ENCODE measurements around the gene GK.
"Not testable (repeated sequence)": the region's sequence is repeated elsewhere in the genome, so short reads cannot be mapped to it uniquely, and the experiment has no call there.

The GK gene

DNA sequence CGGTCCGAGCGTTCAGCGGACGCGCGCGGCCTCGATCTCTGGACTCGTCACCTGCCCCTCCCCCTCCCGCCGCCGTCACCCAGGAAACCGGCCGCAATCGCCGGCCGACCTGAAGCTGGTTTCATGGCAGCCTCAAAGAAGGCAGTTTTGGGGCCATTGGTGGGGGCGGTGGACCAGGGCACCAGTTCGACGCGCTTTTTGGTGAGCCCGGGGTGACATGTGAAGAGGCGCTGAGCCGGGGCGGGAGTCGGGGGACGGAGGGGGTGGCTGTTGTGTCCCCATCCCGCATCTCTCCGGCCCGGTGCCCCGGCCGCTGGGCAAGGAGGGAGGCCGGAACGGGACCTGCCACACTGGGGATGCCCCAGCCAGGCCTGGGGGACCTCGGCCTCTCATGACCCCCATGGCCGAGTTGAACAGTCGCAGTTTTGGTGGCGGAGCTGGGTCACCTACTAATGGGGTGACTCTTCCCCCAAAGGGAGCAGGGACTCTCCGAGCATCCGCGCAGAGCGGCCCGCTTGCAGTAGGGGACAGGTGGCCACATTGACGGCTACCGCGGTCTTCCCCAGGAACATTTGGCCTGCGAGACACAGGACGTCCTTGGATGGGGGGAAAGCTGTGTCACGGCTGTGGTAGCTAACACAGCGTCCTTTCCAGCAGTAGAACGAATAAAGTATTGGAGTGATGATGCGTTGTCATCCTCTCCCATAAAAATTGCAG is at the start of gene GK:
Gene GK (plus strand): TSS at position 9 of the 717 bp plus-strand sequence. CDS start 115 bp downstream, at position 124.
- no peak for DNase-seq (ENCODE audit: low read depth in 1 of 2, low spot score in 1 of 2)

DNA sequence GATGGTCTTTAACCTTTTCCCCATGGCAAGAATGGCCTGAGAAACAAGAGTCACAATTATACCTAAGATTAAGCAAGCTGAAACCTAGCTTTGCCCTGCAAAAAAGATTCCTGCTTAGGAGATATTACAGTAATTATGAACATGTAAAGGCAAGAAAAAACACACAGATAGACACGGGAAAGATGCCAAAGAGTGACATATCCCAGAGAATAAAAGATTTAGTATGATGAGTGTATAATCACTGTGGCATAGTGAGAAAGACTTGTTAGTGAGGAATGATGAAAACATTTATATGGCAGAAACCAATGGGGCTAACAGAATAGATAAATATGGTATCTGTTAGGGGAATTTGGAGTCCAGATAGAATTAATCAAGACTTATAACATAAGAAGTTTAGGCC is 46.1 kb upstream of the GK start:
- DNase-seq (ENCODE audit: low read depth in 1 of 2, low spot score in 1 of 2) = no peak

DNA sequence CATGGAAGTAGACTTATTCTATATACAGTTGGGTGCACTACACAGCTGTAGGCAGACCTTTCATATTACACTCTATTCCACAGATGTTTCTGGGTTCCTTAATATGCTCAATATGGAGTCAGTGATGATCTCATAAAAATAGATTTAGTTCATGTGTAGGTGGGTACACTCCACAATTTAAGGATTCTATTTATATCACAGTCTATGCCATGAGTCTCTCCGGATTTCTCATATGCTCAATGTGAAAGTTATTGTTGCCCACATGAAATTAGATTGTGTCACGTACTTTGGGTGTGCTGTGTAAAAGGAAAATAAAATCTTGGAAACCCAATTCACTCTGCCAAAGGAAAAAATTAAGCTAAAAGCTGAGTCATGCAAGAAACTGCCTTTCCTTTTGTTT is 43.2 kb upstream of the GK start:
- DNase-seq (ENCODE audit: low read depth in 1 of 2, low spot score in 1 of 2) = no peak

DNA sequence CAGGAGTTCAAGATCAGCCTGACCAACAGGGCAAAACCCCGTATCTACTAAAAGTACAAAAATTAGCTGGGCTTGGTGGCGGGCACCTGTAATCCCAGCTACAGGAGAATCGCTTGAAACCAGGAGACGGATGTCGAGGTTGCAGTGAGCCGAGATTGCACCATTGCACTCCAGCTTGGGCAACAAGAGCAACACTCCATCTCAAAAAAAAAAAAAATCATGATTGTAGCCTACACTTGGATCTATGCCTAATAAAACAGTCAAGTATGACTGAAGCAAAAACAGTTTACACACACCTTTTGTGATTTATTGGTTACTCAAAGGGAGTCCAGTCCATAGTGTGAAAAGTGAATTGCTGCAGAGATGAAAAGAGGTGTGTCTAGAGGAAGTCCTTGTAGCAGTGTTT is 41.0 kb upstream of the GK start:
- DNase-seq (ENCODE audit: low read depth in 1 of 2, low spot score in 1 of 2) = no peak

DNA sequence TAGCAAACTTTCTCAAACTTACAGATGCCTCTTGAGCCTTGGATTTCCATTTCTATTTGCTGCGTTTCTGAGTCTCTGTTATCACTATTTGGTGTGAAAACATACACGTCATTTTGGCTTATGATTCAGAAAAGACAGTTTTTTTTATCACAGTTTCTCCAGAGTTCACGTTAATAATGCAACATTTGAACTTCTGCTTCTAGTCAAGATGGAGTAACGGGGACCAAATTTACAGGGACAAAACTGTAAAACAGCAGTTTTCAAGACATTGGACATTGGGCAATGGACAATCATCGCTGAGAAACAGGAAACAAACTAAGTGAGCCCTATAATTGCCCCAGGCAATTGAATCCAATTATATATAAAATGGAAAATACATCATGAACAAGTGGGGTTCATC is 39.5 kb upstream of the GK start:
- DNase-seq (ENCODE audit: low read depth in 1 of 2, low spot score in 1 of 2) = no peak

DNA sequence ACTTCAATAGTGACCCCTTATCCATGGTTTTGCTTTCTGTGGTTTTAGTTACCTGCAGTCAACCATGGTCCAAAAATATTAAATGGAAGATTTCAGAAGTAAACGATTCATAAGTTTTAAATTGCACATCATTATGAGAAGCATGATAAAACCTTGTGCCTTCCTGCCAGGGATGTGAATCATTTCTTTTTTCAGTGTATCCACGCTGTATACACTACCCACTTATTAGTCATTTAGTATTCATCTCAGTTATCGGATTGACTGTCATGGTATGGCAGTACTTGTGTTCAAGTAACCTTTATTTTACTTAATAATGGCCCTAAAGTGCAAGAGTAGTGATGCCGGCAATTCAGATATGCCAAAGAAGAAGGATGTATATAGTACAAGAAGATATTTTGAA is 38.0 kb upstream of the GK start:
- DNase-seq (ENCODE audit: low read depth in 1 of 2, low spot score in 1 of 2) = no peak

DNA sequence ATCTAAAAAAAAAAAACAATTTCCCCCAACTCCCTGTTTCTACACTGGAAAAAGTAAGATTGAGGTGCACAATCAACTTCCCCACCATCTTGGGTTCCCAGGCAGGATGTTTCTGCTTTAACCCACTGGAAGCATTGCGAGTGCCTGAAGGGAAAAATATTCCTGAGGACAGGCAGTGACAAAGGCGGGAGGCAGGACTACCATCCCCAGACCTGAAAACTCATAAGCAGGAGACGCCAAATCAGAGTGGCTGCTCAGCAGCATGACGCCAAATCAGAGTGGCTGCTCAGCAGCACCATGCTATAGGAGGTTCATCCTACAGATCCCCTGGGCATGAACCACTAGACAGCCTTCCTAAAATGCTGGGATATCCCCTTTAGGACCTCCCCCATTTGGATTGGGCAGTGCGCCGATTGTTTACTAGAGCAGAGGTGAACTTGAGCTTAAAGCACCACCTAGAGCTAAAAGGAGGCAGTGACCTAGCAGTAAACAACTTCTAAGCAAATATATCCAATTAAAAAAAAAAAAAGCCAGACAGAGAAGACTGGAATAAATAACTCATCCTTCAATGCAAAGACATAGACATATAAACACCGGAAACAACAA is 35.0 kb upstream of the GK start:
- no peak for DNase-seq (ENCODE audit: low read depth in 1 of 2, low spot score in 1 of 2)

DNA sequence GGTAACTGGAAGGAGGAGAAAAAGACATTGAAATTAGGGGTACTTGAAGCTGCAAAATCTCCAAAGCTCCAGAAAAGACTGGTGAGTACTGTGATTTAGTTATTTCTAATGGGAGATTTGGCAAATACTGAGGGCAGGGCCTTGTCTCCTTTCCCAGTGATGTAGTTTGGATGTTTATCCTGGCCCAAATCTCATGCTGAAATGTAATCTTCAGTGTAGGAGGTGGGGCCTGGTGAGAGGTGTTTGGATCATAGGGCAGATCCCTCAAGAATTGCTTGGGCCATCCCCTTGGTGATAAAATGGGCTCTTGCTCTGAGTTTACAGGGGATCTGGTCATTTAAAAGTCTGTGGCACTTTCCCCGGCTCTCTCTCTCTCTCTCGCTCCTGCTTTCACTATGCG is 33.1 kb upstream of the GK start:
- DNase-seq (ENCODE audit: low read depth in 1 of 2, low spot score in 1 of 2) = no peak

DNA sequence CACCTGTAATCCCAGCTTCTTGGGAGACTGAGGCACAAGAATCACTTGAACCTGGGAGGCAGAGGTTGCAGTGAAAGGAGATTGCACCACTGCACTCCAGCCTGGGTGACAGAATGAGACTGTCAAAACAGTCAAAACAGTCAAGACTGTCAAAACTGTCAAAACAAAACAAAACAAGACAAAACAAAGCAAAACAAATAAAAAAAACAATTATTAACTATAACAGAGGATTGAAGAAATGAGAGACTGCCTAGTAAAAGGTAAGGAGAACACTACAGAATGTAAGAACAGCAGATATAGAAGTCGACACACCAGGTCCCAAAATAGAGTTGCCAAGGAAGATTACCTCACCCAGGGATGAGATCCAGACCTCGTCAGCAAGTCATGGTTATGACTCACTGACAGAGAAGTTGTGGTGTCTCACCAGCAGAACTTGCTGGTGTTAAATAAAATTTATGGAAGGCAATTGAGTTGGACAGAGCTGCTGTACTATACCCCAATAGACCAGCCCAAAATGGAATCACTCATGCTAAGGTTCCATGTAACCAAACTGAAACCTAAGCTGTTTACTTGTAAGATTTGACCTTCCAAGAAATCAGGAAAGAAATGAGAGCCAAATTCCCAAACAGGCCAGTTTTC is 32.1 kb upstream of the GK start:
- no peak for DNase-seq (ENCODE audit: low read depth in 1 of 2, low spot score in 1 of 2)

DNA sequence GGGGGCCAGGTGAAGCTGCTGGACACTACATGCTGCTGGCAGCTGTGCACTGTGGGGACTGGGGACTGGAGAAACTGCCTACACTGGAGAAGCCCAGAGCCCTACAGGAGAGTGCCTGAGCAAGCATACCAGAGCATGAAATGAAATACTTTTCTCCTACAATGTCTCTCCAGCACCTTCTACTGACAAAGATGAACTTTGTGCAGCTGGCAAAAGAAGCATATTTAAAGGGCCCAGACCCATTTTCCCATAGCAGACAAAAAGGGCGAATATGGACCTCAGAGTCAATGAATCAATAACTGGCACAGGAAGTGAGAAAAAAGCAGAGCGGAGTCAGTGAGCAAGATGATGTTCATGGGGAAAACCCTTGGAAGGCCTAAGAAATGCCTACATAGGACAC is 30.9 kb upstream of the GK start:
- no peak for DNase-seq (ENCODE audit: low read depth in 1 of 2, low spot score in 1 of 2)

DNA sequence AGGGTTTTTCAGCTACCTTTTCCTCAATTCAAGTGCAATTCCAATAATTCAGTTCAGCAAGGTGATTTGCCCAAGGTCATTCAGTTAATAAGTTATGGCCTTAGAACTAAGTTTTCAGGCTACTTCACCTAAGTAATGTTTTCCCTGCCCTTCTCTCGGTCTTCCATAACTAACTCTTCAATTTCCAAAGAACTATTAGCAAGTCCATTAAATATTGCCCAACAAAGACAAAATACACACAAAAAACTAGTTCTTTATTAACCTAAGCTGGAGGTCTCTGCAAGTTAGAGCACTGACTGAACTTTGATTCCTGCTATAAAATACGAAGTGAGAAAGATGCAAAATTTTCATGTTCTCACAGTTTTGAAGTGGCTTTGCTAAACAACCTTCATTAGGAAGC is 26.8 kb upstream of the GK start:
- no peak for DNase-seq (ENCODE audit: low read depth in 1 of 2, low spot score in 1 of 2)

DNA sequence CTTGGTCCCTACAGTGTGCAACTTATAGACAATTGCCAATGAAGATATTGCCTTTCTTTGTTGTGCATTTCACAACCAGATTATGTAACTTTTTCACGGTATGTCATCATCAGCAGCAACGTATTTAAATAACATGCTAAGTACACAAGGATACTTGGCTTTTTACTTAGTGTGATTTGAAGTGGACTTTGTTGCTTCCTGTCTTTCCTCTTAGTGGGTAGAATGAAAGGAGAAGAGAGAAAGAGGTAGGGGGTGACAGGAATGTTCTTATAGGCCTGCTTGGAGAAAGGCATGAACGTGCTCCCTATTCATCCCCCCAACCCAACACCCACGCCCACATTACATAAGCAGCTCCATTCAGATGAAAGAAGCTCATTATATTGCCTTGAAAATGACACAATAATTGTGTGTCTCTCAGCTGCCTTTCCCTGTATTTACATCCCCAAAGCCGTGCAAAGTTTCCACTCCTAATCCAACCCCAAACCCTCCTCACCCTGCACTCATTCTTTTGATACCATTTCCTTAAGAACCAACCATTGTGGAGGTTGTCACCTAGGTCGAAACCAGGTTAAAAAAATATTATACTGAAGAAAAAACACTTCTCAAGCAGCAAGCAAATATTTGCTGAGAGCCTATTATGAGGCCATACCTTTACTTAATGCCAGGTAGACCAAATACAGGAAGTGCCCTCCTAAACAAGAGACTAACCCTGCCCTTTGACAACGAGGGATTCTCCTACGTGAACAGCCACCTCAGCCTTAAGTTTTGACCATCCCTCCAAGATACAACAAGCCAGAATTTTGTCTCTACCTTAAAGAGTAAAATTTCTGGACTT is 25.2 kb upstream of the GK start:
- DNase-seq (ENCODE audit: low read depth in 1 of 2, low spot score in 1 of 2) = no peak

DNA sequence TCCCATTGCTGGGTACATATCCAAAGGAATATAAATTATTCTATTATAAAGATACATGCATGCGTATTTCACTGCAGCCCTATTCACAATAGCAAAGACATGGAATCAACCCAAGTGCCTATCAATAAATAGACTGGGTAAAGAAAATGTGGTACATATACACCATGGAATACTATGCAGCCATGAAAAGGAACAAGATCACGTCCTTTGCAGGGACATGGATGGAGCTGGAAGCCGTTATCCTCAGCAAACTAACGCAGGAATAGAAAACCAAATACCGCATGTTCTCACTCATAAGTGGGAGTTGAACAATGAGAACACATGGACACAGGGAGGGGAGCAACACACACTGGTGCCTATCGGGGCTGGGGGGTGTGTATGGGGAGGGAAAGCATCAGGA is 19.2 kb upstream of the GK start:
- DNase-seq (ENCODE audit: low read depth in 1 of 2, low spot score in 1 of 2) = not testable (repeated sequence)

DNA sequence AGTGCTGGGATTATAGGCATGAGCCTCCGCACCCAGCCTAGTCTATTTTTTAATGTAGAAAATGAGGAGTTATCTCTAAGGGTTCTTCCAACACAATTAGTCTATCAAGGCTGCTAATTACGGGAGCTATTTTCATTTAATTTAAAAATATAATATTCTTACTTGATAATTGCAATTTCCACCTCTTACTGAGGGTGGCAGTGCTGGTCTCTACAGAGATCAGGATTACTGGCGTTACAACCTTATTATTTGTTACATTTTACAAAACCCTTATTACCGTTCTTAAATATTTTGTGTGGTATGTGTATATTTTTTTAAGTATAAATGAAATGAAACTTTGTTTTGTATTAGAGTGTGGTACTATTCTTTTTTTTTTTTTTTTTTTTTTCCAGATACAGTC is 17.6 kb upstream of the GK start:
- no peak for DNase-seq (ENCODE audit: low read depth in 1 of 2, low spot score in 1 of 2)

DNA sequence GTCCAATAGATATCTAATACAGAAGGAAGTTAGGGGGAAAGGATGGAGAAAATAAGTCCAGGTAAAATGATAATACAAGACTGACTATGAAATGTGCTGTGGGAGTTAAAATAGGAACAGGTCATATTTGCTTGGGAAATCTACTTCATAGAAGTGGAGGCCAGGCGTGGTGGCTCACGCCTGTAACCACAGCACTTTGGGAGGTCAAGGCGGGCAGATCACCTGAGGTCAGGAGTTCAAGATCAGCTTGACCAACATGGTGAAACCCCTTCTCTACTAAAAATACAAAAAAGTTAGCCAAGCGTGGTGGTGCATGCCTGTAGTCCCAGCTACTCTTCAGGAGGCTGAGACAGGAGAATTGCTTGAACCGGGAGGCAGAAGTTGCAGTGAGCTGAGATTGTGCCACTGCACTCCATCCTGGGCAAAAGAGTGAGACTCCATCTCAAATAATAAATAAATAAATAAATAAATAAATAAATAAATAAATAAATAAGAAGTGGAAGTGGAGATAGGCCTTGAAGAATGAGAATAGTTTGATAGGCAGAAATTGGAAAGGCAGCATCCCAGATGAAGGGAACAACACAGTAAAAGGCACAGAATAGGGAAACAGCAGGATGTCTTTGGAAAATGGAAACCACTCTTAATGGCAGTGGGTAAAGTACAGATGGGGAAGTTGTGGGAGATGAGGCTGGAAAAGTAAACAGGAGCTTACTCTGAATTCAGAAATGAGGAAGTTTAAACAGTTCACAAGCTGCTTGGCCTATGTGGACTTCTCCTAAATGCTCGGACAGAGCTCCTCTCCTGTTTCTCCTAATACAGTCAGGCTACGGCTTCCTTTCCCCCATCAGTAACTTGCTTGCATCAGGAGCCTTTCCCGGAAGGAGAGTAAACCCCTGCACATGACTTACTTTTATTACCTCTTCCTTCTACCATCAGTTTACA is 15.1 kb upstream of the GK start:
- DNase-seq (ENCODE audit: low read depth in 1 of 2, low spot score in 1 of 2) = no peak

DNA sequence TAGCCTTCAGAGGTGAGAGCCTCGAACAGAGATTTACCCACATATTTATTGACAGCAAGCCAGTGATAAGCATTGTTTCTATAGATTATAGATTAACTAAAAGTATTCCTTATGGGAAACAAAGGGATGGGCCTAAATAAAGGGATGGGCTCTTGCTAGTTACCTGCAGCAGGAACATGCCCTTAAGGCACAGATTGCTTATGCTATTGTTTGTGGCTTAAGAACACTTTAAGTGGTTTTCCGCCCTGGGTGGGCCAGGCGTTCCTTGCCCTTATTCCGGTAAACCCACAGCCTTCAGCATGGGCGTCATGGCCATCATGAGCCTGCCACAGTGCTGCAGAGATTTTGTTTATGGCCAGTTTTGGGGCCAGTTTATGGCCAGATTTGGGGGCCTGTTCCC is 13.5 kb upstream of the GK start:
- DNase-seq (ENCODE audit: low read depth in 1 of 2, low spot score in 1 of 2) = not testable (repeated sequence)

DNA sequence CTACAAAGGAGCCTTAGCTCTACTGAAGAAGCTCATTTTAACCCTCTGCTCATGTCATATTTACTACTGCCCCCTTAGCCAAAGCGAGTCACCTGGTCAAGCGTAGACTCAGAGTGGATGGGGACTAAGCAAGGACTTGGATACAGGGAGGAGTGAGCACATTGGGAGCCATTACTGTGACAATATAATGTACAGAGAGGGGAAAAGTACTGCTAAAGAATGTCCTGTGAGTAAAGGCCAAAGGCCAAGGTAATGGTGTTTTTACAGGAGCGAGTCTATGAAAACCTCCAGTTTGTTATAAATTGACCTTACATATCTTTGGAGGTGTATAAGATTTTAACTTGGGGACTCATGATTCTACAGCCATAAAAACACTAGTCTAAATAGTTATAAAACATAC is 10.6 kb upstream of the GK start:
- no peak for DNase-seq (ENCODE audit: low read depth in 1 of 2, low spot score in 1 of 2)

DNA sequence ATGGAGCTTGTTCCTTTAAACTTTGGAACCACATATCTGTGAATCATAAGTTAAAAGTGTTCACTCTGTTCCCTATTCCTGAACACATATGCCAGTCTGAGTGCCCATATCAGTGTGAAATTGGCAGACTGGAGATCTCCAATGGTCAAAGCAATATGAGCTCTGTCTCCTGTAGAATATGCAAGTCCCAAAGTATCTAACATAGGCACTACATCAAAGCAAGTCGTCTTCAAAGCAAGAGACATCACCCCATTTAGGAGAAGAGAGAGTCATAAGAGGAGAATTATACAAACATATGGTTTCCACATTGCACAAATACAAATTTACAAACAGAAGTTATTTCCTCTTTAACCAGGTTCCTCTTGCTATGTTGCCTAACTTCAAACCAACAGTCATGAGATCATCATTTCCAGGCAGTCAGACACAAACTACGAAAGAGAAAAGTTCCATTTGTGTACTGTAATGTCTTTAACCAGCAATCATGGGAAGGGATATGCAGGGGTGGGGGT is 9.9 kb upstream of the GK start:
- DNase-seq (ENCODE audit: low read depth in 1 of 2, low spot score in 1 of 2) = no peak

DNA sequence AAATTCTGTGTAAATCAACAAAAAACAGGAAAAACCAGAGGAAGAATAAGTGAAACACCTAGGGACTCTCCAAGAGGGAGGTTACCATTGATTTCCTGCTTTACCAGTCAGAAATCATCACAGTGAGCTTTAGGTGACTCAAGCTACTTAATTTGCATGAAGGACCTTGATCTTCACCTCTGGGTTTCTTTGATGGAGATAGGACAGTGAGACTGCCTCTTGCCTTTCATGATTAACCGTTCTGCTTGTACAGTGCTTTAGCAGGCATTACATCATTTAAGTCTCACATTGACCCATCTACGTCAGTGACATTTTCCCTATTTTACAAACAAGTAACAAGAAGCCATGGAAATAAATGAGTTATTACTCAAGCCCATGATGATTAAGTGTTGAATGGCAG is 3.4 kb upstream of the GK start:
- no peak for DNase-seq (ENCODE audit: low read depth in 1 of 2, low spot score in 1 of 2)
